Measurements from ENCODE around the gene TAF5L.
"Not testable (repeated sequence)": the region's sequence is repeated elsewhere in the genome, so short reads cannot be mapped to it uniquely, and the experiment has no call there.

Gene TAF5L

GRCh38 chr1:229579059-229579673 is 46.8 kb downstream of the TAF5L start:
- Mint-ChIP-seq H3K4me1 (peaks cover 3% of the 10 kb centered on the region), H3K27me3 (peaks cover 16% of the 10 kb centered on the region), H3K4me3 (no peak overlapping the region), H3K9me3 (no peaks in the 10 kb centered on the region), H3K36me3 (no peaks in the 10 kb centered on the region), H3K27ac (no peak overlapping the region)
- no peak for DNase-seq
- CTCF ChIA-PET = interaction anchor here (0.8 kb wide), 1 partner anchor 11 kb away, joined by 3 read pairs; no protein-coding TSS in a partner anchor

GRCh38 chr1:229578168-229579058 is 47.5 kb downstream of the TAF5L start:
- Mint-ChIP-seq H3K4me1 (peaks cover 3% of the 10 kb centered on the region), H3K27ac (no peak overlapping the region), H3K36me3 (no peaks in the 10 kb centered on the region), H3K9me3 (no peaks in the 10 kb centered on the region), H3K27me3 (peaks cover 18% of the 10 kb centered on the region), H3K4me3 (no peak overlapping the region)
- CTCF ChIA-PET = interaction anchor here (0.8 kb wide), 1 partner anchor 12 kb away, joined by 3 read pairs; no protein-coding TSS in a partner anchor
- DNase-seq = no peak

GRCh38 chr1:229574679-229575442 is 51.1 kb downstream of the TAF5L start:
- Mint-ChIP-seq H3K27ac (no peak overlapping the region), H3K4me1 (peaks cover 3% of the 10 kb centered on the region), H3K36me3 (no peaks in the 10 kb centered on the region), H3K27me3 (peaks cover 27% of the 10 kb centered on the region), H3K9me3 (no peaks in the 10 kb centered on the region), H3K4me3 (no peak overlapping the region)
- no peak for DNase-seq
- CTCF ChIA-PET = no interaction called here

GRCh38 chr1:229572286-229572685 is 53.6 kb downstream of the TAF5L start:
- CTCF ChIA-PET = no interaction called here
- Mint-ChIP-seq H3K4me3 (no peak overlapping the region), H3K27me3 (peaks cover 16% of the 10 kb centered on the region), H3K27ac (no peak overlapping the region), H3K9me3 (no peaks in the 10 kb centered on the region), H3K36me3 (no peaks in the 10 kb centered on the region), H3K4me1 (no peaks in the 10 kb centered on the region)
- DNase-seq = no peak

GRCh38 chr1:229570891-229571516 is 54.9 kb downstream of the TAF5L start:
- no peaks in the 10 kb centered on the region for H3K36me3 Mint-ChIP-seq
- no peak overlapping the region for H3K27ac Mint-ChIP-seq
- no peak for DNase-seq
- CTCF ChIA-PET = no interaction called here
- peaks cover 17% of the 10 kb centered on the region for H3K27me3 Mint-ChIP-seq
- H3K4me1 Mint-ChIP-seq = no peaks in the 10 kb centered on the region
- H3K4me3 Mint-ChIP-seq = no peak overlapping the region
- H3K9me3 Mint-ChIP-seq = no peaks in the 10 kb centered on the region

GRCh38 chr1:229570305-229570704 is 55.6 kb downstream of the TAF5L start:
- no peak overlapping the region for H3K4me3 Mint-ChIP-seq
- CTCF ChIA-PET = no interaction called here
- no peak overlapping the region for H3K27ac Mint-ChIP-seq
- H3K4me1 Mint-ChIP-seq = no peaks in the 10 kb centered on the region
- H3K9me3 Mint-ChIP-seq = no peaks in the 10 kb centered on the region
- no peak for DNase-seq
- peaks cover 19% of the 10 kb centered on the region for H3K27me3 Mint-ChIP-seq
- H3K36me3 Mint-ChIP-seq = no peaks in the 10 kb centered on the region

- H3K9me3 Mint-ChIP-seq = no peaks in the 10 kb centered on the region
- no peak overlapping the region for H3K4me3 Mint-ChIP-seq
- CTCF ChIA-PET = no interaction called here
- H3K4me1 Mint-ChIP-seq = no peaks in the 10 kb centered on the region
- H3K27me3 Mint-ChIP-seq = peaks cover 8% of the 10 kb centered on the region
- no peak for DNase-seq
- no peaks in the 10 kb centered on the region for H3K36me3 Mint-ChIP-seq
- no peak overlapping the region for H3K27ac Mint-ChIP-seq
Measured at GRCh38 chr1:229567109-229567868, 58.6 kb downstream of the TAF5L start.

- H3K4me3 Mint-ChIP-seq = no peak overlapping the region
- H3K27ac Mint-ChIP-seq = no peak overlapping the region
- no peaks in the 10 kb centered on the region for H3K9me3 Mint-ChIP-seq
- CTCF ChIA-PET = no interaction called here
- peaks cover 10% of the 10 kb centered on the region for H3K4me1 Mint-ChIP-seq
- no peaks in the 10 kb centered on the region for H3K36me3 Mint-ChIP-seq
- peaks cover 7% of the 10 kb centered on the region for H3K27me3 Mint-ChIP-seq
- DNase-seq = no peak
Measured at GRCh38 chr1:229563701-229564100, 62.2 kb downstream of the TAF5L start.

- CTCF ChIA-PET = no interaction called here
- Mint-ChIP-seq H3K27ac (no peak overlapping the region), H3K4me3 (no peak overlapping the region), H3K4me1 (peaks cover 10% of the 10 kb centered on the region), H3K27me3 (peaks cover 7% of the 10 kb centered on the region), H3K9me3 (no peaks in the 10 kb centered on the region), H3K36me3 (no peaks in the 10 kb centered on the region)
- no peak for DNase-seq
Measured at GRCh38 chr1:229563241-229563640, 62.7 kb downstream of the TAF5L start.

- H3K4me1 Mint-ChIP-seq = peaks cover 10% of the 10 kb centered on the region
- CTCF ChIA-PET = no interaction called here
- H3K4me3 Mint-ChIP-seq = no peak overlapping the region
- no peak overlapping the region for H3K27ac Mint-ChIP-seq
- no peaks in the 10 kb centered on the region for H3K9me3 Mint-ChIP-seq
- peaks cover 7% of the 10 kb centered on the region for H3K27me3 Mint-ChIP-seq
- no peak for DNase-seq
- H3K36me3 Mint-ChIP-seq = no peaks in the 10 kb centered on the region
Measured at GRCh38 chr1:229562686-229563085, 63.2 kb downstream of the TAF5L start.

- Mint-ChIP-seq H3K36me3 (peaks cover 9% of the 10 kb centered on the region), H3K27me3 (peaks cover 7% of the 10 kb centered on the region), H3K4me1 (peaks cover 26% of the 10 kb centered on the region), H3K9me3 (no peaks in the 10 kb centered on the region), H3K27ac (no peak overlapping the region), H3K4me3 (no peak overlapping the region)
- no peak for DNase-seq
- CTCF ChIA-PET = no interaction called here
Measured at GRCh38 chr1:229561141-229561540, 64.8 kb downstream of the TAF5L start.

- CTCF ChIA-PET, H3K4me3 Mint-ChIP-seq, H3K27me3 Mint-ChIP-seq, DNase-seq, H3K9me3 Mint-ChIP-seq, H3K36me3 Mint-ChIP-seq, H3K27ac Mint-ChIP-seq: not testable (repeated sequence)
- peaks cover 31% of the 10 kb centered on the region for H3K4me1 Mint-ChIP-seq
Measured at GRCh38 chr1:229560124-229560523, 65.8 kb downstream of the TAF5L start.

GRCh38 chr1:229559336-229559801 is 66.6 kb downstream of the TAF5L start:
- CTCF ChIA-PET = interaction anchor here (0.8 to 1.2 kb wide), 2 partner anchors 64 to 67 kb away, joined by 3 to 5 read pairs; partner anchors contain the start of genes TAF5L and URB2
- H3K36me3 Mint-ChIP-seq, H3K9me3 Mint-ChIP-seq, H3K27me3 Mint-ChIP-seq, DNase-seq: not testable (repeated sequence)
- H3K4me1 Mint-ChIP-seq = peaks cover 36% of the 10 kb centered on the region
- peak overlapping the region; percentile 89 for H3K4me3 Mint-ChIP-seq
- peak overlapping the region; percentile 91 for H3K27ac Mint-ChIP-seq
